ENCODE measurements around the gene TPP2.

DNA sequence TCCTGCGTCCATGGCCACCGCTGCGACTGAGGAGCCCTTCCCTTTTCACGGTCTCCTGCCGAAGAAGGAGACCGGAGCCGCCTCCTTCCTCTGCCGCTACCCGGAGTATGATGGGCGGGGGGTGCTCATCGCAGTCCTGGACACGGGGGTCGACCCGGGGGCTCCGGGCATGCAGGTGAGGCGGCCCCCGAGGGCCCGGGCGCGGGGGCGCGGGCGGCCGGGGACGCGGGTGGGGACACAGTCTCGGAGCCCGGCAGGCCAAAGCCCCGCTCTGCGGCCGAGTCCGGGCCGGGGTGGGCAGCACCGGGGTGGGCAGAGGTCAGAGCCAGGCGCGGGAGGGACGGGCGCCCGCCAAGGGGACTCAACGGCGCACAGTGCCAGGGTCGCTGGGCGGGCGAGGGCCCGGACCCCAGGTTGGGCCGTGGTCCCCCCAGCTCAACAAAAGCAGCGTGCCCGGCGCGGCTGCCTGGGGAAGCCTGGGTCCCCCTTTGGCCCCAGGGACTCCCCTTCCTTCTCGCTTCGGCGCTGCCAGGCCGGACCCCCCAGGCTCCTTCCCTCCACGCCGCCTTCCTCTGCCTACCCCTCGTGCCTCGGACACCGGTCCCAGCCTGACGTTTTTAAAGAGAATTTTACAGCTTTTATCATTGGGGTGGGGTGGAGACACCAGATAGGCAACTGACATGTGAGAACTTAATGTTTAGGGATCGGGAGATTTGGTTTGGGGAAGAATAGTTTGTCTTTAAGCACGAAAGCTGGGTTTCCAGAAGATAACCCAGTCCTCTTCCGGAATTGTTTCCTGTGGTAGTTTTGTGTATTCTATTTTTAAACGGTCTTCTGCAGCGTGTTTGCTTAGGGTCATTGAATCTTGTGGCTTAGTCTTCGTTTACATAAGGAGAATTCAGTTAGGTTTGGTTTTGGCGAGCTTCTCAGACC, 509 bp downstream of the TPP2 start:
- TF ChIP-seq EZH2phosphoT487 (conservative IDR thresholded peaks at IDR 0.05; ENCODE audit: low read length) = no peak
- TF ChIP-seq, protein P1, sequence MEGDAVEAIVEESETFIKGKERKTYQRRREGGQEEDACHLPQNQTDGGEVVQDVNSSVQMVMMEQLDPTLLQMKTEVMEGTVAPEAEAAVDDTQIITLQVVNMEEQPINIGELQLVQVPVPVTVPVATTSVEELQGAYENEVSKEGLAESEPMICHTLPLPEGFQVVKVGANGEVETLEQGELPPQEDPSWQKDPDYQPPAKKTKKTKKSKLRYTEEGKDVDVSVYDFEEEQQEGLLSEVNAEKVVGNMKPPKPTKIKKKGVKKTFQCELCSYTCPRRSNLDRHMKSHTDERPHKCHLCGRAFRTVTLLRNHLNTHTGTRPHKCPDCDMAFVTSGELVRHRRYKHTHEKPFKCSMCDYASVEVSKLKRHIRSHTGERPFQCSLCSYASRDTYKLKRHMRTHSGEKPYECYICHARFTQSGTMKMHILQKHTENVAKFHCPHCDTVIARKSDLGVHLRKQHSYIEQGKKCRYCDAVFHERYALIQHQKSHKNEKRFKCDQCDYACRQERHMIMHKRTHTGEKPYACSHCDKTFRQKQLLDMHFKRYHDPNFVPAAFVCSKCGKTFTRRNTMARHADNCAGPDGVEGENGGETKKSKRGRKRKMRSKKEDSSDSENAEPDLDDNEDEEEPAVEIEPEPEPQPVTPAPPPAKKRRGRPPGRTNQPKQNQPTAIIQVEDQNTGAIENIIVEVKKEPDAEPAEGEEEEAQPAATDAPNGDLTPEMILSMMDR (IDR thresholded peaks at IDR 0.05; ENCODE audit: insufficient read depth, low read length, poor library complexity, severe bottlenecking) = no peak

Measured in SU-DHL-6 (cell line).